HepG2 (cell line): ENCODE results near the gene MYLK. TPM values are rescaled to one million over a fixed set of nuclear protein-coding genes. Genes with fewer than 3 reads are reported as not detected.

Source experiments
- E2F2 ChIP-seq: sonication (generic); formaldehyde crosslinking; IDR thresholded peaks from 2 replicates; pipeline ENCODE4 v1.4.0; 2020; ENCODE audit warnings: missing genetic modification reagents, borderline replicate concordance
- MTA1 ChIP-seq: sonication (generic); formaldehyde crosslinking; IDR thresholded peaks from 2 replicates; pipeline ENCODE4 v1.4.0; 2020; ENCODE audit warnings: missing genetic modification reagents, mild to moderate bottlenecking, borderline replicate concordance
- NR2F6 ChIP-seq, 2 experiments: IDR thresholded peaks; 2 replicates each; pipeline ENCODE4 v1.6.1; 2016; ENCODE audit warnings: antibody characterized with exemption in 1 of 2, mild to moderate bottlenecking in 1 of 2
- TFDP2 ChIP-seq: sonication (generic); formaldehyde crosslinking; IDR thresholded peaks from 2 replicates; pipeline ENCODE4 v1.4.0; 2020; ENCODE audit warnings: missing genetic modification reagents
- TGIF2 ChIP-seq: IDR thresholded peaks from 2 replicates; pipeline ENCODE4 v1.6.1; 2016; ENCODE audit warnings: control low read depth, missing compliant biosample characterization
- UBTF ChIP-seq: sonication (generic); formaldehyde crosslinking; IDR thresholded peaks from 2 replicates; pipeline ENCODE4 v1.4.0; 2020; ENCODE audit warnings: mild to moderate bottlenecking, missing genetic modification reagents
- ZNF639 ChIP-seq: conservative IDR thresholded peaks from 2 replicates; pipeline ENCODE4 v1.6.1; 2018; ENCODE audit warnings: missing genetic modification reagents
- ZNF841 ChIP-seq: sonication (generic); formaldehyde crosslinking; IDR thresholded peaks from 2 replicates; pipeline ENCODE4 v1.8.1; 2023; ENCODE audit warnings: missing genetic modification reagents, borderline replicate concordance
- polyA plus RNA-seq, 8 experiments: library from polyadenylated mRNA; depleted of rRNA in 3 of 8; stranded (reverse) in 7 of 8; unstranded in 1 of 8; fragments of >200 nt; fragmentation: Illumina TruSeq in 4 of 8; extraction: Trizol in 4 of 8; gene quantifications; 2 replicates each; pipeline versions ENCODE4 v1.2.1 to v1.2.3, GENCODE V29; 2011 to 2016; ENCODE audit warnings: low read depth in 4 of 8, missing spikeins in 1 of 8, mixed read lengths in 1 of 8; ENCODE audit not compliant: insufficient read depth in 1 of 8
- total RNA-seq, 5 experiments: library from RNA; depleted of rRNA; stranded (reverse); fragments of >200 nt; fragmentation: Illumina TruSeq; extraction: Trizol; gene quantifications; 2 replicates each; pipeline ENCODE4 v1.2.3, GENCODE V29; 2016; ENCODE audit warnings: low read depth in 1 of 5

Gene MYLK
- total and polyA plus RNA-seq, 2 of the 13 experiments (the other 11 are each of a cell fraction or from before 2014, with no cell fraction given): 10.6 to 34.9 TPM

- TF ChIP-seq UBTF (no peak), E2F2 (CRISPR knock-in tag) (no peak), TGIF2 (CRISPR knock-in tag) (no peak), TFDP2 (no peak), ZNF639 (CRISPR knock-in tag) (no peak), ZNF841 (CRISPR knock-in tag) (no peak), MTA1 (CRISPR knock-in tag) (no peak), NR2F6 (IDR thresholded peaks at IDR 0.05) (no peak), NR2F6 (CRISPR knock-in tag; IDR thresholded peaks at IDR 0.05) (no peak)
Measured at GRCh38 chr3:123926396-123926795, 42.3 kb upstream of the MYLK start (continued).
